RWPE2 (cell line): ENCODE data around the gene SEMA4C.

Experiments used
- ATAC-seq: fragments of 200-7000 bp; cut with Tn5 transposase; 3 replicates; pipeline ENCODE4 v1.9.1; 2021; ENCODE audit warnings: low read depth
- DNase-seq: peaks from one replicate; pipeline ENCODE4 v3.0.0-alpha.2; 2020; ENCODE audit warnings: low spot score
- H3K27ac ChIP-seq: fragments of 450-650 bp; 2 replicates; pipeline ENCODE4 v1.5.1; 2017; ENCODE audit warnings: mild to moderate bottlenecking; ENCODE audit not compliant: poor library complexity, severe bottlenecking
- H3K27me3 ChIP-seq: fragments of 250-450 bp; sonication (Bioruptor Pico); 2 replicates; pipeline ENCODE4 v1.5.1; 2021; ENCODE audit warnings: mild to moderate bottlenecking, moderate library complexity; ENCODE audit not compliant: insufficient read depth, poor library complexity, severe bottlenecking
- H3K36me3 ChIP-seq: fragments of 250-450 bp; sonication (Bioruptor Pico); 2 replicates; pipeline ENCODE4 v1.5.1; 2020; ENCODE audit warnings: low read depth, mild to moderate bottlenecking, moderate library complexity
- H3K4me1 ChIP-seq: fragments of 250-450 bp; sonication (Bioruptor Pico); 2 replicates; pipeline ENCODE4 v1.5.1; 2021; ENCODE audit warnings: mild to moderate bottlenecking, moderate library complexity; ENCODE audit not compliant: insufficient read depth, poor library complexity, severe bottlenecking
- H3K4me3 ChIP-seq: fragments of 250-450 bp; sonication (Bioruptor Pico); 2 replicates; pipeline ENCODE4 v1.5.1; 2021; ENCODE audit warnings: mild to moderate bottlenecking, moderate library complexity; ENCODE audit not compliant: severe bottlenecking
- H3K9me3 ChIP-seq: fragments of 250-450 bp; sonication (Bioruptor Pico); 2 replicates; pipeline ENCODE4 v1.5.1; 2021; ENCODE audit warnings: mild to moderate bottlenecking, moderate library complexity; ENCODE audit not compliant: severe bottlenecking
- TF ChIP-seq, protein P1 (sequence below): fragments of 450-650 bp; IDR thresholded peaks from one replicate; pipeline ENCODE4 v1.5.1; 2017; ENCODE audit warnings: mild to moderate bottlenecking, moderate library complexity; ENCODE audit not compliant: poor library complexity, severe bottlenecking

SEMA4C gene

DNA sequence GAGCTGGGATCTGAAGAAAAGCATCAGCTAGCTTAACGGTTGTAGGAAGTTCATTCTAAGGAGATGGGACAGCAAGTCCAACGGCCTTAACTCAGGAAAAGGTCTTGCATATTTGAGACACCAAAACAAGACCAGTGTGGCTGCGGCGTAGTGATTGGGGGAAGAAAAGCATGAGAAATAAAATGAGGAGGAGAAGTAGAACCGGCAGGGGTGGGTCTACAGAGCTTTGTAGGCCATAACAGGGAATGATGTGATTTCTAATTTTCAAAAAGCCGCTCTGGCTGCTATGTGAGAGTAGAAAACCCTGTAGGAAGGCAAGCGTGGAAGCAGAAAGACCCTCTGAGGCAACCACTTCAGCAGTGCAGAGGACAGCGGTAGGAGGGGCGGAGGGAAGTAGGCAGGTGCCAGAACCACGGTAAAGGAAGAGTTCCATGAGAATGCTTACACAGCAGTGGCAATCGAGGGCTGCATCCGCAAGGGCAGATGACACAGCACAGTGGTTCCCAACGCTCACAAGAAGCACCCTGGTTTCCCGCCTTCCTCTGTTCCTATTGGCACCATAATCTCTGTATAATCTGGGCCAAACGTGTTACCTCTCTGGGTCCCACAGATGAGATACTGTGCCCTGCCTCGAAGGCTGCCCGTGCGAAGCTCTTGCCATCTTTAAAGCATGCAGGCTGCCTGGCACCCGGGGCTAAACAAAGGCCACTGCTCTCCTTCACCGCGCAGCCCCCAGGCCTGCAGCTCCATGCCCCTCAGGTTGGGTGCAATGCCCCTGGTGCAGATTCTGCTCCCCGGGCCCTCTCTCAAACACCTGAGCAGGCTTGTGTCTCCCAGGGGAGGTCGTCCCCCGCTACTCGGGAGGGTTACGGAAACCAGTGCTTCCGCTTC, 12.9 kb downstream of the SEMA4C start:
- no peaks in the 10 kb centered on the region for H3K4me1 ChIP-seq

DNA sequence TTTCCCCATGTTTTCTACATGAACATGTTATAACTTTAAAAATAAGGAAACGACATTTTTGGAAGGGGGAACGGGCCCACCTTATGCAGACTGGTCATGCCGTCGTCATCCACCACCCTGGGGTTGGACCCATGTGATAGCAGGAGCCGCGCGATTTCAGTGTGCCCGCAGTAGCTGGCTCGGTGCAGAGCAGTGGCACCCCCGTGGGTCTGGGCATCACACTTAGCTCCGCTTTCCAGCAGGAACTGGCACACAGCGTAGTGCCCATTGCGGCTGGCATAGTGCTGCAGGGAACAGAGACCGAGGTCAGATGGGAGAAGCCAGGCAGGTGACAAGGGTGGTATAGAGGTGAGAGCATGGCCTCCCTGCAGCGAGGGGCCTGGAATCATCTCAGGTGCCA, 16.6 kb downstream of the SEMA4C start:
- ATAC-seq (no peak), DNase-seq (no peak)
- H3K27ac ChIP-seq: no peak overlapping the region
- H3K36me3 ChIP-seq: peaks cover 21% of the 10 kb centered on the region
- H3K4me3 ChIP-seq: no peak overlapping the region
- no peaks in the 10 kb centered on the region for H3K9me3 ChIP-seq
- no peaks in the 10 kb centered on the region for H3K27me3 ChIP-seq
- TF ChIP-seq, protein P1, sequence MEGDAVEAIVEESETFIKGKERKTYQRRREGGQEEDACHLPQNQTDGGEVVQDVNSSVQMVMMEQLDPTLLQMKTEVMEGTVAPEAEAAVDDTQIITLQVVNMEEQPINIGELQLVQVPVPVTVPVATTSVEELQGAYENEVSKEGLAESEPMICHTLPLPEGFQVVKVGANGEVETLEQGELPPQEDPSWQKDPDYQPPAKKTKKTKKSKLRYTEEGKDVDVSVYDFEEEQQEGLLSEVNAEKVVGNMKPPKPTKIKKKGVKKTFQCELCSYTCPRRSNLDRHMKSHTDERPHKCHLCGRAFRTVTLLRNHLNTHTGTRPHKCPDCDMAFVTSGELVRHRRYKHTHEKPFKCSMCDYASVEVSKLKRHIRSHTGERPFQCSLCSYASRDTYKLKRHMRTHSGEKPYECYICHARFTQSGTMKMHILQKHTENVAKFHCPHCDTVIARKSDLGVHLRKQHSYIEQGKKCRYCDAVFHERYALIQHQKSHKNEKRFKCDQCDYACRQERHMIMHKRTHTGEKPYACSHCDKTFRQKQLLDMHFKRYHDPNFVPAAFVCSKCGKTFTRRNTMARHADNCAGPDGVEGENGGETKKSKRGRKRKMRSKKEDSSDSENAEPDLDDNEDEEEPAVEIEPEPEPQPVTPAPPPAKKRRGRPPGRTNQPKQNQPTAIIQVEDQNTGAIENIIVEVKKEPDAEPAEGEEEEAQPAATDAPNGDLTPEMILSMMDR: no peak
- H3K4me1 ChIP-seq: no peaks in the 10 kb centered on the region

More for the DNA sequence above, 12.9 kb downstream of the SEMA4C start:
- TF ChIP-seq, protein P1: no peak
- peak; percentile 0; the same call in 1 of the 3 replicates for ATAC-seq
- Histone ChIP-seq H3K9me3 (no peaks in the 10 kb centered on the region), H3K27me3 (no peaks in the 10 kb centered on the region), H3K4me3 (peak overlapping the region; percentile 51), H3K36me3 (peaks cover 31% of the 10 kb centered on the region), H3K27ac (peak overlapping the region; percentile 23)
- no peak for DNase-seq

DNA sequence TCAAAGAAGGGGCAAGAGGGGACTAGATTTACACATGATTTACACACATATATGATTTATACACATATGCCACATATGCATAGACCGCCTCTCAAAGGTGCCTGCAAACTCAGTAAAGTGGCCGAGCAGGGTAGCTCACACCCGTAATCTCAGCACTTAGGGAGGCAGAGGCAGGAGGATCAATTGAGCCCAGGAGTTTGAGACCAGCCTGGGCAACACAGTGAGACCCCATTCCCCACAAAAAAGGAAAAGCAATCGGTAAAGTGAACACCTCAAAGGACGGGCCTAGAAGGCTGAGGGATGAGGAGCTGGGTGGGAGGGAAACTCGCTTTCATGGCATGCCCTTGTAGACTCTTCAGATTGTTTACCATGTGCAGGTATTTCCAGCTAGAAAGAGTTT, 17.2 kb downstream of the SEMA4C start:
- no peak for ATAC-seq
- H3K36me3 ChIP-seq: peaks cover 26% of the 10 kb centered on the region
- H3K9me3 ChIP-seq: no peaks in the 10 kb centered on the region
- H3K4me3 ChIP-seq: no peak overlapping the region
- no peaks in the 10 kb centered on the region for H3K4me1 ChIP-seq
- TF ChIP-seq, protein P1: no peak
- no peak overlapping the region for H3K27ac ChIP-seq
- no peaks in the 10 kb centered on the region for H3K27me3 ChIP-seq
- no peak for DNase-seq

DNA sequence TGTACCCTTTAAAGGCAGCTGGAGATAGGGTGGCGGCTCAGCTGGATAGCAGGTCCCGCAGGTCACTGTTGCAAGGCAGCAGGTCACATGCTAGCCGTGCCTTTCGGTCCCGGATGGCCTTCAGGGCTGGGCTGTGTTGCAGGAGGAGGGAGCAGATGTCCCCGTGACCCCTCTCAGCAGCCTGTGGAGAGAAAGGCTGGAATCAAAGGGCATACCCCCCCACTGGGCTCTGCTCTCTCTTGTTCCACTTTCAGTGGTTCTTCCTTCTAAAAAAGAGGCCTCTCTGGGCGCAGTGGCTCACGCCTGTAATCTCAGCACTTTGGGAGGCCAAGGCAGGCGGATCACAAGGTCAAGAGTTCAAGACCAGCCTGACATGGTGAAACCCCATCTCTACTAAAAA, 21.6 kb downstream of the SEMA4C start:
- ATAC-seq (no peak), DNase-seq (no peak)
- TF ChIP-seq, protein P1: no peak
- no peak overlapping the region for H3K4me3 ChIP-seq
- H3K4me1 ChIP-seq: no peaks in the 10 kb centered on the region
- H3K27me3 ChIP-seq: no peaks in the 10 kb centered on the region
- no peaks in the 10 kb centered on the region for H3K9me3 ChIP-seq
- H3K27ac ChIP-seq: no peak overlapping the region
- H3K36me3 ChIP-seq: peaks cover 20% of the 10 kb centered on the region

DNA sequence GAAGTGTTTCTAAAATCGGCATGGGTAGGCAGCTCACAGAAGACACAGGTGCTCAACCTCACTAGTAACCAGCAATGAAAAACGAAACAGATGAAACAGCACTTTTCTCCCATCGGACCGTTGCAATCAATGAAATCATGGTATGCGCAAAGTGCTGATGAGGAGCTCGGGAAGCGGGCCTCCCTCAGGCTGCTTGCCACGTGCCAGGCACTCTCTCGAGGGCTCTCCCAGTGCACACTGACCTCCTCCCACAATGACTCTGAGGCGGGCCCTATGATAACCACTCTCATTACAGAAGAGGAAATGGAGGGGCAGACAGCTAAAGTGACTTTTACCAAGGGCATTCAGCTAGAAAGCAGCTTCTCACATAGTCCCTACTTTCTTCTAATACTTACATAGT, 22.3 kb downstream of the SEMA4C start:
- DNase-seq: no peak
- Histone ChIP-seq H3K9me3 (no peaks in the 10 kb centered on the region), H3K4me1 (no peaks in the 10 kb centered on the region), H3K4me3 (no peak overlapping the region), H3K27ac (no peak overlapping the region), H3K36me3 (peaks cover 14% of the 10 kb centered on the region; the same call in 1 of the 2 replicates), H3K27me3 (no peaks in the 10 kb centered on the region)
- no peak for ATAC-seq
- TF ChIP-seq, protein P1: no peak
